GM19455 (cell line): ENCODE data around the gene DHX15.
"Not testable (repeated sequence)": the region's sequence is repeated elsewhere in the genome, so short reads cannot be mapped to it uniquely, and the experiment has no call there.

Experiments
- ATAC-seq: cut with Tn5 transposase; IDR thresholded peaks from one replicate; pipeline ENCODE4 v1.9.1; 2021; ENCODE audit not compliant: unreplicated experiment

The DHX15 gene

GRCh38 chr4:24550441-24551175 lies 33.7 kb downstream of the DHX15 start:
- no peak for ATAC-seq

GRCh38 chr4:24547979-24548378 lies 36.4 kb downstream of the DHX15 start:
- no peak for ATAC-seq

- no peak for ATAC-seq
Observed at GRCh38 chr4:24544208-24544988, 40.0 kb downstream of the DHX15 start.

- no peak for ATAC-seq
Observed at GRCh38 chr4:24537025-24537424, 47.3 kb downstream of the DHX15 start.

- no peak for ATAC-seq
Observed at GRCh38 chr4:24535399-24535798, 49.0 kb downstream of the DHX15 start.

- ATAC-seq, result no peak
Observed at GRCh38 chr4:24533364-24533763, 51.0 kb downstream of the DHX15 start.

- ATAC-seq, result no peak
Observed at GRCh38 chr4:24529555-24529954, 54.8 kb downstream of the DHX15 start.

- ATAC-seq, result no peak
Observed at GRCh38 chr4:24527371-24527770, 57.0 kb downstream of the DHX15 start.

GRCh38 chr4:24521544-24521943 lies 62.8 kb downstream of the DHX15 start:
- no peak for ATAC-seq

GRCh38 chr4:24519649-24520048 lies 64.7 kb downstream of the DHX15 start:
- ATAC-seq, result no peak

- ATAC-seq, result no peak
Observed at GRCh38 chr4:24517676-24518075, 66.7 kb downstream of the DHX15 start.

- ATAC-seq, result no peak
Observed at GRCh38 chr4:24516926-24517325, 67.4 kb downstream of the DHX15 start.

- ATAC-seq, result no peak
Observed at GRCh38 chr4:24515698-24516097, 68.7 kb downstream of the DHX15 start.

- no peak for ATAC-seq
Observed at GRCh38 chr4:24514808-24515207, 69.5 kb downstream of the DHX15 start.

- ATAC-seq, result no peak
Observed at GRCh38 chr4:24513718-24514117, 70.6 kb downstream of the DHX15 start.

- ATAC-seq, result no peak
Observed at GRCh38 chr4:24511371-24512063, 72.8 kb downstream of the DHX15 start.

GRCh38 chr4:24510091-24510490 lies 74.3 kb downstream of the DHX15 start:
- ATAC-seq, result no peak

GRCh38 chr4:24508541-24508940 lies 75.8 kb downstream of the DHX15 start:
- ATAC-seq, result no peak

- ATAC-seq, result no peak
Observed at GRCh38 chr4:24507439-24507838, 76.9 kb downstream of the DHX15 start.

- not testable (repeated sequence) for ATAC-seq
Observed at GRCh38 chr4:24503090-24503489, 81.3 kb downstream of the DHX15 start.

GRCh38 chr4:24497221-24497620 lies 87.1 kb downstream of the DHX15 start:
- ATAC-seq, result no peak

- no peak for ATAC-seq
Observed at GRCh38 chr4:24496597-24496996, 87.8 kb downstream of the DHX15 start.
